Smooth muscle cell (in vitro differentiated cells): ENCODE results near the gene KIF12. TPM values are rescaled to one million over a fixed set of nuclear protein-coding genes. Genes with fewer than 3 reads are reported as not detected.

ENCODE experiments used
- DNase-seq: peaks from one replicate; lab custom pipeline; 2025; ENCODE audit not compliant: unreplicated experiment; lab: John Stamatoyannopoulos, UW
- H2AFZ ChIP-seq: fragments of 200-600 bp; sonication (generic); 2 replicates; pipeline ENCODE4 v1.6.0; 2016; ENCODE audit warnings: antibody characterized with exemption, low read depth, mild to moderate bottlenecking
- H3F3A ChIP-seq: fragments of 200-600 bp; sonication (generic); 2 replicates; pipeline ENCODE4 v1.6.0; 2017; ENCODE audit warnings: antibody characterized with exemption, low read depth
- H3K27ac ChIP-seq: fragments of 200-600 bp; sonication (generic); 2 replicates; pipeline ENCODE4 v1.5.1; 2016; ENCODE audit warnings: low read depth, mild to moderate bottlenecking
- H3K27me3 ChIP-seq: fragments of 200-600 bp; sonication (generic); 2 replicates; pipeline ENCODE4 v1.6.1; 2016; ENCODE audit warnings: low read depth, mild to moderate bottlenecking
- H3K36me3 ChIP-seq: fragments of 200-600 bp; sonication (generic); 2 replicates; pipeline ENCODE4 v1.5.1; 2016; ENCODE audit warnings: low read depth
- H3K4me1 ChIP-seq: fragments of 200-600 bp; sonication (generic); 2 replicates; pipeline ENCODE4 v1.5.1; 2016; ENCODE audit warnings: low read depth
- H3K4me2 ChIP-seq: fragments of 200-600 bp; sonication (generic); 2 replicates; pipeline ENCODE4 v1.6.0; 2016; ENCODE audit warnings: mild to moderate bottlenecking
- H3K4me3 ChIP-seq: fragments of 200-600 bp; sonication (generic); 2 replicates; pipeline ENCODE4 v1.5.1; 2016; ENCODE audit warnings: mild to moderate bottlenecking
- H3K79me2 ChIP-seq: fragments of 200-600 bp; sonication (generic); 2 replicates; pipeline ENCODE4 v1.6.0; 2016; ENCODE audit warnings: low read depth, mild to moderate bottlenecking
- H3K9ac ChIP-seq: fragments of 200-600 bp; sonication (generic); 2 replicates; pipeline ENCODE4 v1.6.0; 2016; ENCODE audit warnings: low read depth
- H3K9me3 ChIP-seq: fragments of 200-600 bp; sonication (generic); replicated peaks from 2 replicates; pipeline ENCODE4 v1.5.1; 2016; ENCODE audit warnings: low read depth
- H4K20me1 ChIP-seq: fragments of 200-600 bp; sonication (generic); 2 replicates; pipeline ENCODE4 v1.6.0; 2016; ENCODE audit warnings: low read depth
- CTCF ChIP-seq: fragments of 200-600 bp; sonication (generic); IDR thresholded peaks from 2 replicates; pipeline ENCODE4 v1.5.1; 2017; ENCODE audit warnings: borderline replicate concordance, mild to moderate bottlenecking, antibody characterized with exemption; ENCODE audit not compliant: insufficient read depth, poor library complexity, severe bottlenecking
- WGBS: methylation state at CpG from one replicate; pipeline ENCODE4 v1.1.7; 2016; ENCODE audit warnings: low lambda C conversion rate; 5-methylcytosine and 5-hydroxymethylcytosine counted together
- polyA plus RNA-seq: library from polyadenylated mRNA; unstranded; fragments of >200 nt; fragmentation: Nextera tagmentation; extraction: Ambion mirVana; gene quantifications from 2 replicates; pipeline ENCODE4 v1.2.1, GENCODE V29; 2016
- total RNA-seq: library from RNA; depleted of rRNA; stranded (reverse); fragments of >200 nt; gene quantifications from 2 replicates; pipeline ENCODE4 v1.2.3, GENCODE V29; 2014

Gene KIF12
- total and polyA plus RNA-seq, 2 experiments from 2014 or later = not detected

- H3K27me3 ChIP-seq = no peaks in the 10 kb centered on the region
- H3K9me3 ChIP-seq = no peaks in the 10 kb centered on the region
- no peaks in the 10 kb centered on the region for H3K36me3 ChIP-seq
- no peak for DNase-seq
- H2AFZ ChIP-seq = no peak overlapping the region
- H3K4me2 ChIP-seq = peak overlapping the region; percentile 28
- WGBS = 35% methylated on average over 7 of the region's 7 CpGs
- no peak overlapping the region for H3K4me3 ChIP-seq
- TF ChIP-seq CTCF = no peak
- H3K4me1 ChIP-seq = no peaks in the 10 kb centered on the region
- peaks cover 14% of the 10 kb centered on the region for H3F3A ChIP-seq
- no peak overlapping the region for H3K27ac ChIP-seq
- no peaks in the 10 kb centered on the region for H4K20me1 ChIP-seq
- H3K79me2 ChIP-seq = no peaks in the 10 kb centered on the region
- H3K9ac ChIP-seq = no peak overlapping the region
Observed at GRCh38 chr9:114141553-114142402, 42.7 kb upstream of the KIF12 start.

- H3K9ac ChIP-seq = no peak overlapping the region
- no peak overlapping the region for H2AFZ ChIP-seq
- H3K27ac ChIP-seq = no peak overlapping the region
- H3K36me3 ChIP-seq = no peaks in the 10 kb centered on the region
- no peak overlapping the region for H3K4me3 ChIP-seq
- no peak for DNase-seq
- H3K79me2 ChIP-seq = no peaks in the 10 kb centered on the region
- no peaks in the 10 kb centered on the region for H3K27me3 ChIP-seq
- peaks cover 14% of the 10 kb centered on the region for H3F3A ChIP-seq
- TF ChIP-seq CTCF = no peak
- no peaks in the 10 kb centered on the region for H4K20me1 ChIP-seq
- H3K4me1 ChIP-seq = no peaks in the 10 kb centered on the region
- H3K9me3 ChIP-seq = no peaks in the 10 kb centered on the region
- WGBS = 41% methylated on average over 4 of the region's 4 CpGs
- peak overlapping the region; percentile 28 for H3K4me2 ChIP-seq
Observed at GRCh38 chr9:114140850-114141249, 41.8 kb upstream of the KIF12 start.

GRCh38 chr9:114140401-114140800, 41.3 kb upstream of the KIF12 start:
- Histone ChIP-seq H2AFZ (no peak overlapping the region), H3F3A (peaks cover 14% of the 10 kb centered on the region), H3K4me3 (no peak overlapping the region), H3K4me1 (no peaks in the 10 kb centered on the region), H3K9me3 (no peaks in the 10 kb centered on the region), H3K27me3 (no peaks in the 10 kb centered on the region), H3K4me2 (peak overlapping the region; percentile 28), H4K20me1 (no peaks in the 10 kb centered on the region), H3K9ac (no peak overlapping the region), H3K79me2 (no peaks in the 10 kb centered on the region), H3K36me3 (no peaks in the 10 kb centered on the region), H3K27ac (no peak overlapping the region)
- no peak for TF ChIP-seq CTCF
- DNase-seq = no peak
- WGBS = 60% methylated on average over 2 of the region's 2 CpGs

- no peaks in the 10 kb centered on the region for H3K79me2 ChIP-seq
- 14% methylated on average over 5 of the region's 5 CpGs for WGBS
- H3K9ac ChIP-seq = no peak overlapping the region
- DNase-seq = no peak
- H3K27ac ChIP-seq = no peak overlapping the region
- H3F3A ChIP-seq = peaks cover 14% of the 10 kb centered on the region
- H3K4me3 ChIP-seq = no peak overlapping the region
- no peak for TF ChIP-seq CTCF
- H3K4me2 ChIP-seq = no peak overlapping the region
- H3K27me3 ChIP-seq = no peaks in the 10 kb centered on the region
- no peaks in the 10 kb centered on the region for H3K36me3 ChIP-seq
- no peaks in the 10 kb centered on the region for H3K9me3 ChIP-seq
- no peak overlapping the region for H2AFZ ChIP-seq
- no peaks in the 10 kb centered on the region for H3K4me1 ChIP-seq
- no peaks in the 10 kb centered on the region for H4K20me1 ChIP-seq
Observed at GRCh38 chr9:114139071-114139470, 40.0 kb upstream of the KIF12 start.
